Stimulated activated naive CD8-positive, alpha-beta T cell treated with anti-CD3 and anti-CD28 coated beads, Interleukin-15, Interleukin-2, amounts not matched to agents 100 ng/mL and 50 ng/mL, for 24 hours (primary cell): ENCODE measurements around the gene PIMREG.

ENCODE experiments used
- H3K27ac Mint-ChIP-seq: one replicate; pipeline ENCODE4 v1.8.0; 2021; ENCODE audit warnings: mild to moderate bottlenecking, mixed read lengths
- H3K27me3 Mint-ChIP-seq: one replicate; pipeline ENCODE4 v1.8.0; 2021; ENCODE audit warnings: mixed read lengths
- H3K36me3 Mint-ChIP-seq: one replicate; pipeline ENCODE4 v1.8.0; 2021; ENCODE audit warnings: low read depth, mixed read lengths
- H3K4me1 Mint-ChIP-seq: one replicate; pipeline ENCODE4 v1.8.0; 2021; ENCODE audit warnings: low read depth, mixed read lengths
- H3K4me3 Mint-ChIP-seq: one replicate; pipeline ENCODE4 v1.8.0; 2021; ENCODE audit warnings: mild to moderate bottlenecking, mixed read lengths
- H3K9me3 Mint-ChIP-seq: one replicate; pipeline ENCODE4 v1.8.0; 2021; ENCODE audit warnings: mixed read lengths

Gene PIMREG, protein sequence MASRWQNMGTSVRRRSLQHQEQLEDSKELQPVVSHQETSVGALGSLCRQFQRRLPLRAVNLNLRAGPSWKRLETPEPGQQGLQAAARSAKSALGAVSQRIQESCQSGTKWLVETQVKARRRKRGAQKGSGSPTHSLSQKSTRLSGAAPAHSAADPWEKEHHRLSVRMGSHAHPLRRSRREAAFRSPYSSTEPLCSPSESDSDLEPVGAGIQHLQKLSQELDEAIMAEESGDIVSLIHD

GRCh38 chr17:6443692-6444570, at the start of gene PIMREG:
Gene PIMREG (plus strand): TSS chr17:6444455. CDS start chr17:6445111, 656 bp downstream.
- no peaks in the 10 kb centered on the region for H3K9me3 Mint-ChIP-seq
- peaks cover 23% of the 10 kb centered on the region for H3K27me3 Mint-ChIP-seq
- no peaks in the 10 kb centered on the region for H3K36me3 Mint-ChIP-seq
- peaks cover 14% of the 10 kb centered on the region for H3K4me1 Mint-ChIP-seq
- H3K27ac Mint-ChIP-seq, result peak within 1 kb of the TSS; percentile 91
- peak within 1 kb of the TSS; percentile 85 for H3K4me3 Mint-ChIP-seq

- no peaks in the 10 kb centered on the region for H3K4me1 Mint-ChIP-seq
- H3K4me3 Mint-ChIP-seq, result no peak overlapping the region
- peaks cover 41% of the 10 kb centered on the region for H3K27me3 Mint-ChIP-seq
- no peaks in the 10 kb centered on the region for H3K36me3 Mint-ChIP-seq
- no peak overlapping the region for H3K27ac Mint-ChIP-seq
- peaks cover 9% of the 10 kb centered on the region for H3K9me3 Mint-ChIP-seq
These were observed 45.3 kb upstream of the PIMREG start for GRCh38 chr17:6398955-6399354.

DNA sequence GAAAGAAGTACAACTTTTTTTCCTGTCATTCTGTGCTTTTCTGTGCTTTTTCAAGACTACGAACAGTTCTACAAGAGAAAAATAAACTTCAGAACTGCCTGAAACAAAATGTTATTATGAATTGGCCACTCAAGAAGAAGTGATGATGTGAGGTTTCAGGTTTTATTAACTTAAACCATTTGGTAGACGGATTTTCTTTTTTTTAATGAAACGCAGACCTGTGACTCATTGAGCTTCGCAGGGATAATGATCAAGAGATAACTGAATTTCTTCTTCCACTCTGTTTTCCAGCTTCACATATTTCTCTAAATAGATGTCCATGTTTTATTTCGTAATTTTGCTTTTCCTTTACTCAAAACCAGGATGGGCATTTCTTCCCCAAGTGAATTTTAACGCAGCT, 42.0 kb upstream of the PIMREG start:
- no peak overlapping the region for H3K4me3 Mint-ChIP-seq
- no peaks in the 10 kb centered on the region for H3K4me1 Mint-ChIP-seq
- no peak overlapping the region for H3K27ac Mint-ChIP-seq
- no peaks in the 10 kb centered on the region for H3K36me3 Mint-ChIP-seq
- H3K9me3 Mint-ChIP-seq, result peaks cover 5% of the 10 kb centered on the region
- H3K27me3 Mint-ChIP-seq, result peaks cover 31% of the 10 kb centered on the region

GRCh38 chr17:6408276-6408675, 36.0 kb upstream of the PIMREG start:
- Mint-ChIP-seq H3K27me3 (peaks cover 20% of the 10 kb centered on the region), H3K4me1 (no peaks in the 10 kb centered on the region), H3K4me3 (no peak overlapping the region), H3K27ac (no peak overlapping the region), H3K9me3 (no peaks in the 10 kb centered on the region), H3K36me3 (no peaks in the 10 kb centered on the region)

DNA sequence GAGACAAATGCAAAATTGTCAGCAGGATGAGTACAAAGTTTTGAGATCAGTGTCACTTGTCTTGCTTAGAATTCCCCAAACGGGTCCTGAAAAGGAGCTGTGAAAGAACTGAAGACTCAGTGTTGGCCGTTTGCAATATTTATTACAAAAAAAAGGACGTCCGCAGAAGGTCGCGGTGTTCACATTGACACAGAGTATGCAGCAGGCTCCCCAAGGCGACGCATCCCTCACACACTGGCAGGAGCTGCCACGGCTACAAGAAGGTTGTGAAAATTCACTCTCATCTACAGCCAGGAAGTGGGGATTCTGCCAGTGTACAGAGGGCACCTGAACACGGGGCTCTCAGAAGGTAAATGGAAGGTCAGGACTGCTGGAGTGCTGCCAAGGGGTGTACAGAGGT, 35.5 kb upstream of the PIMREG start:
- H3K9me3 Mint-ChIP-seq, result no peaks in the 10 kb centered on the region
- peaks cover 21% of the 10 kb centered on the region for H3K27me3 Mint-ChIP-seq
- no peaks in the 10 kb centered on the region for H3K36me3 Mint-ChIP-seq
- H3K4me1 Mint-ChIP-seq, result no peaks in the 10 kb centered on the region
- no peak overlapping the region for H3K27ac Mint-ChIP-seq
- H3K4me3 Mint-ChIP-seq, result no peak overlapping the region

GRCh38 chr17:6413065-6413464, 31.2 kb upstream of the PIMREG start:
- Mint-ChIP-seq H3K4me1 (no peaks in the 10 kb centered on the region), H3K9me3 (no peaks in the 10 kb centered on the region), H3K4me3 (no peak overlapping the region), H3K27me3 (peaks cover 10% of the 10 kb centered on the region), H3K27ac (no peak overlapping the region), H3K36me3 (no peaks in the 10 kb centered on the region)

DNA sequence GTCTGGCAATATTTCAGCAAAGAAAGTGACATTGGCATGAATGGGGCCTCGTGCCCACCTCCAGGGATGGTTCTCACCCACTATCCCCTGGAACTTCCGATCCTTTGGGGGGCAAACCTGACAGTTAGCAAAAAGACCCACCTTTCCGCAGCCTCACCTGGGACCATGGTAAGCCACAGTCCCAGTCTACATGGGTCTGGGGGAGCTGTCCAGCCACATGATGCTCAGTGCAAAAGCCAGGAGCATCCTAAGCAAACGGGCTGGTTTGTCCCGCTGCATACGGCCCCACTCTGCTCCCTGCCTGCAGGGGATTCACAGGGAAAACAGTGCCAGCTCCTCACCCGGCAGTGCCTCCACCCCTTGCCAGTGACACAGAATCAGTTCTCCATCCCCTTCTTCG, 28.6 kb upstream of the PIMREG start:
- Mint-ChIP-seq H3K4me3 (no peak overlapping the region), H3K4me1 (no peaks in the 10 kb centered on the region), H3K27me3 (peaks cover 15% of the 10 kb centered on the region), H3K9me3 (no peaks in the 10 kb centered on the region), H3K27ac (no peak overlapping the region), H3K36me3 (no peaks in the 10 kb centered on the region)

GRCh38 chr17:6420173-6420641, 24.0 kb upstream of the PIMREG start:
- Mint-ChIP-seq H3K36me3 (no peaks in the 10 kb centered on the region), H3K9me3 (no peaks in the 10 kb centered on the region), H3K27me3 (peaks cover 33% of the 10 kb centered on the region), H3K27ac (no peak overlapping the region), H3K4me1 (peaks cover 3% of the 10 kb centered on the region), H3K4me3 (no peak overlapping the region)

- no peak overlapping the region for H3K27ac Mint-ChIP-seq
- peaks cover 5% of the 10 kb centered on the region for H3K4me1 Mint-ChIP-seq
- peaks cover 33% of the 10 kb centered on the region for H3K27me3 Mint-ChIP-seq
- H3K4me3 Mint-ChIP-seq, result no peak overlapping the region
- no peaks in the 10 kb centered on the region for H3K36me3 Mint-ChIP-seq
- no peaks in the 10 kb centered on the region for H3K9me3 Mint-ChIP-seq
These were observed 22.3 kb upstream of the PIMREG start for GRCh38 chr17:6421700-6422604.

DNA sequence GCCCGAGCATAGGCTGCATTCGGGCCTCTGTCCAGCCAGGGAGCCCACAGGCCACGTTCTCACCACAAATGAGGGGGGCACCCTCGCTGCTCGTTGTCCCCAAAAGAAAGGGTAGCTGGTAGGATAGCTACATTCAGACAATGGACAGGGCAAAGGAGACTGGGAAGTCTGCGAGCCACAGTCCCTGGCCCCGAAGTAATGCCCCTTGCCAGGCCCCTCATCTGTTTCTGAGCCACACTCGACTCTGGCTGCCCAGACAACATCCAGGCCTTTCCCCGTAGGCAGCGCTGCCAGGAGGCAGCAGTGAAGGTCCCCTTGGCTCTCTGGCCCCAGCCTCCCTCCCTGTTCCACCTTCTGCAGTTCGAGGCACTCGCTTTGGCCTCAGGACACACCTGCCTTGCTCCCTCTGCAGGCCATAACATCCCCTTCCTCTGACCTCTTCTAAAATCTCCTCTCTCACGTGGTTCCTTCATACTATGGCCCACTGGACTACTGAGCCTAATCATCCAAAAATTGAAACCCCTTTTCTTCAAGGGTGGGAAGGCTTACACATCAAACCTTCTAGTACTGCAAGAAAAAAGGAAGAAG, 21.5 kb upstream of the PIMREG start:
- no peaks in the 10 kb centered on the region for H3K36me3 Mint-ChIP-seq
- H3K27me3 Mint-ChIP-seq, result peaks cover 33% of the 10 kb centered on the region
- no peaks in the 10 kb centered on the region for H3K9me3 Mint-ChIP-seq
- H3K4me3 Mint-ChIP-seq, result no peak overlapping the region
- H3K27ac Mint-ChIP-seq, result no peak overlapping the region
- H3K4me1 Mint-ChIP-seq, result peaks cover 13% of the 10 kb centered on the region

GRCh38 chr17:6423931-6424330, 20.3 kb upstream of the PIMREG start:
- H3K27ac Mint-ChIP-seq, result no peak overlapping the region
- no peak overlapping the region for H3K4me3 Mint-ChIP-seq
- no peaks in the 10 kb centered on the region for H3K9me3 Mint-ChIP-seq
- H3K36me3 Mint-ChIP-seq, result no peaks in the 10 kb centered on the region
- peaks cover 21% of the 10 kb centered on the region for H3K4me1 Mint-ChIP-seq
- peaks cover 31% of the 10 kb centered on the region for H3K27me3 Mint-ChIP-seq

- Mint-ChIP-seq H3K27ac (no peak overlapping the region), H3K4me1 (peaks cover 21% of the 10 kb centered on the region), H3K9me3 (peaks cover 5% of the 10 kb centered on the region), H3K36me3 (peaks cover 4% of the 10 kb centered on the region), H3K27me3 (peaks cover 34% of the 10 kb centered on the region), H3K4me3 (no peak overlapping the region)
These were observed 18.8 kb upstream of the PIMREG start for GRCh38 chr17:6425407-6425806.

- Mint-ChIP-seq H3K27me3 (peaks cover 31% of the 10 kb centered on the region), H3K4me1 (peaks cover 21% of the 10 kb centered on the region), H3K9me3 (peaks cover 11% of the 10 kb centered on the region), H3K27ac (no peak overlapping the region), H3K4me3 (no peak overlapping the region), H3K36me3 (peaks cover 10% of the 10 kb centered on the region)
These were observed 17.7 kb upstream of the PIMREG start for GRCh38 chr17:6426356-6427101.

- H3K27ac Mint-ChIP-seq, result peak overlapping the region; percentile 80
- H3K36me3 Mint-ChIP-seq, result peaks cover 12% of the 10 kb centered on the region
- peaks cover 17% of the 10 kb centered on the region for H3K4me1 Mint-ChIP-seq
- peak overlapping the region; percentile 65 for H3K4me3 Mint-ChIP-seq
- H3K27me3 Mint-ChIP-seq, result peaks cover 30% of the 10 kb centered on the region
- peaks cover 12% of the 10 kb centered on the region for H3K9me3 Mint-ChIP-seq
These were observed 16.9 kb upstream of the PIMREG start for GRCh38 chr17:6427279-6427781.
